Progenitor cell of endocrine pancreas (in vitro differentiated cells): ENCODE data around the gene TBX6. TPM values are rescaled to one million over a fixed set of nuclear protein-coding genes. Genes with fewer than 3 reads are reported as not detected.
"Not testable (repeated sequence)": the region's sequence is repeated elsewhere in the genome, so short reads cannot be mapped to it uniquely, and the experiment has no call there.

ENCODE experiments used
- DNase-seq: peaks from one replicate; pipeline ENCODE4 v3.0.0; 2021; ENCODE audit warnings: low spot score; ENCODE audit not compliant: unreplicated experiment
- H3K27ac Mint-ChIP-seq: 2 replicates; pipeline ENCODE4 v1.8.0; 2021; ENCODE audit warnings: mild to moderate bottlenecking, moderate library complexity, mixed read lengths
- H3K27me3 Mint-ChIP-seq: 2 replicates; pipeline ENCODE4 v1.8.0; 2021; ENCODE audit warnings: mixed read lengths
- H3K36me3 Mint-ChIP-seq: 2 replicates; pipeline ENCODE4 v1.8.0; 2022; ENCODE audit warnings: mixed read lengths; ENCODE audit not compliant: insufficient read depth
- H3K4me1 Mint-ChIP-seq: 2 replicates; pipeline ENCODE4 v1.8.0; 2021; ENCODE audit warnings: low read depth, mixed read lengths
- H3K4me3 Mint-ChIP-seq: 2 replicates; pipeline ENCODE4 v1.8.0; 2021; ENCODE audit warnings: low read depth, mild to moderate bottlenecking, moderate library complexity, mixed read lengths
- H3K9me3 Mint-ChIP-seq: 2 replicates; pipeline ENCODE4 v1.8.0; 2021; ENCODE audit warnings: low read depth, mixed read lengths
- total RNA-seq: library from RNA; stranded (reverse); gene quantifications from 2 replicates; pipeline ENCODE4 v1.2.1, GENCODE V29; 2021
- TF ChIP-seq, protein P1 (sequence below): fragments of 200-600 bp; sonication (generic); IDR thresholded peaks from one replicate; pipeline ENCODE4 v1.5.0; 2021; ENCODE audit warnings: antibody characterized with exemption, mild to moderate bottlenecking; ENCODE audit not compliant: unreplicated experiment

The TBX6 gene
- total RNA-seq, 1 donor from 2014 or later, result 3.5 TPM

DNA sequence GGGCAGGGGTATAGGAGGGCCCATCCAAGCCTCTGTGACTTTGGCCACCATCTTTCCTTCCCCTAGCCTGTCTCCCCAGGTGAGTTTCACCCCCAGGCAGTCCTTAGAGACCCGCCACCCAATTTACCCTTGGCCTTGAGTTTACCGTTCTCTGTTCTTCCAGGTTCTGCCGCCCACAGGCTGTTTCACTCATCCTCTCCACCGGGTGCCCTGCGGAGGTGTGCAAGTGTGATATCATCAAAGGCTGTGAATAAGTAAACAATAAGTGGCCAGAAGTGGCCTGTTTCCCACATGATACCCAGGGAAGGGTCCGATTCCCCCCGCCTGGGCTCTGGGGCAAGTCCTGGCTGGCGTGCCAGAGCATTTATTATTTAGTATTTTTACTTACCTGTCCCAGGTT, 45.5 kb downstream of the TBX6 start:
- H3K27me3 Mint-ChIP-seq, result peaks cover 8% of the 10 kb centered on the region
- H3K4me1 Mint-ChIP-seq, result no peaks in the 10 kb centered on the region
- no peak for DNase-seq
- H3K9me3 Mint-ChIP-seq, result no peaks in the 10 kb centered on the region
- TF ChIP-seq, protein P1, sequence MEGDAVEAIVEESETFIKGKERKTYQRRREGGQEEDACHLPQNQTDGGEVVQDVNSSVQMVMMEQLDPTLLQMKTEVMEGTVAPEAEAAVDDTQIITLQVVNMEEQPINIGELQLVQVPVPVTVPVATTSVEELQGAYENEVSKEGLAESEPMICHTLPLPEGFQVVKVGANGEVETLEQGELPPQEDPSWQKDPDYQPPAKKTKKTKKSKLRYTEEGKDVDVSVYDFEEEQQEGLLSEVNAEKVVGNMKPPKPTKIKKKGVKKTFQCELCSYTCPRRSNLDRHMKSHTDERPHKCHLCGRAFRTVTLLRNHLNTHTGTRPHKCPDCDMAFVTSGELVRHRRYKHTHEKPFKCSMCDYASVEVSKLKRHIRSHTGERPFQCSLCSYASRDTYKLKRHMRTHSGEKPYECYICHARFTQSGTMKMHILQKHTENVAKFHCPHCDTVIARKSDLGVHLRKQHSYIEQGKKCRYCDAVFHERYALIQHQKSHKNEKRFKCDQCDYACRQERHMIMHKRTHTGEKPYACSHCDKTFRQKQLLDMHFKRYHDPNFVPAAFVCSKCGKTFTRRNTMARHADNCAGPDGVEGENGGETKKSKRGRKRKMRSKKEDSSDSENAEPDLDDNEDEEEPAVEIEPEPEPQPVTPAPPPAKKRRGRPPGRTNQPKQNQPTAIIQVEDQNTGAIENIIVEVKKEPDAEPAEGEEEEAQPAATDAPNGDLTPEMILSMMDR, result no peak
- H3K4me3 Mint-ChIP-seq, result no peak overlapping the region
- H3K36me3 Mint-ChIP-seq, result no peaks in the 10 kb centered on the region
- H3K27ac Mint-ChIP-seq, result no peak overlapping the region

DNA sequence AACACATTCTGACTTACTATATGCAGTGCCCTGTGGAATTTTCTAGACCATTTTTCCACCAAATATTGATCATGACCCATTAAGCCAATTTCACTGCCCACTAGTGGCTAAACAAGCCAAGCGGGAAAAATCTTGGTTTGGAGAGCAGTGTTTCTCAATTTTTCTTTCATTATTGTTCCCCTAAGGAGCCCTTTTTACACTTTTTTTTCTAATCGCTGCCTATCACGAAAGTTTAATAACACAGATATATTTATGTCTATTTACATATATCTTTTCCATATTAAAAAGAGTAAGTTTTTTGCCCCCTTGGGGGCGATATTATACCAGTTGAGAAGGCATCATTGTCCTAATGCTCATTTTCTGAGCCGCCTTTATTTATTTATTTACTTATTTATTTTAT, 49.9 kb downstream of the TBX6 start:
- no peaks in the 10 kb centered on the region for H3K36me3 Mint-ChIP-seq
- no peak overlapping the region for H3K4me3 Mint-ChIP-seq
- TF ChIP-seq, protein P1, result peak; percentile 49
- H3K27me3 Mint-ChIP-seq, result peaks cover 18% of the 10 kb centered on the region
- no peak overlapping the region for H3K27ac Mint-ChIP-seq
- DNase-seq, result no peak
- H3K9me3 Mint-ChIP-seq, result no peaks in the 10 kb centered on the region
- H3K4me1 Mint-ChIP-seq, result peaks cover 1% of the 10 kb centered on the region

DNA sequence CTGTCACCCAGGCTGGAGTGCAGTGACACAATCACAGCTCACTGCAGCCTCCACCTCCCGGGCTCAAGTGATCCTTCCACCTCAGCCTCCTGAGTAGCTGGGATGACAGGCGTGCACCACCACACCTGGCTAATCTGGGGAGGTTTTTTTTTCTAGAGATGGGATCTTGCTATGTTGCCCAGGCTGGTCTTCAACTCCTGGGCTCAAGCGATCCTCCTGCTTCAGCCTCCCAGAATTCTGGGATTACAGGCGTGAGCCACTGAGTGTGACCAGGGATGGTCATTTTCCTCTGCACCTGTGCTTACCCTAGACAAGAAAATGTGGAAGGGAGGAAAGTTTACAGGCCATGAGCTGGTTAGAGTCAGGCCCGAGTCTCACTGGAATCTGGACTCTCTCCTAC, 51.0 kb downstream of the TBX6 start:
- not testable (repeated sequence) for H3K27ac Mint-ChIP-seq, H3K4me1 Mint-ChIP-seq, H3K9me3 Mint-ChIP-seq, H3K36me3 Mint-ChIP-seq, DNase-seq, H3K4me3 Mint-ChIP-seq
- peaks cover 27% of the 10 kb centered on the region for H3K27me3 Mint-ChIP-seq

DNA sequence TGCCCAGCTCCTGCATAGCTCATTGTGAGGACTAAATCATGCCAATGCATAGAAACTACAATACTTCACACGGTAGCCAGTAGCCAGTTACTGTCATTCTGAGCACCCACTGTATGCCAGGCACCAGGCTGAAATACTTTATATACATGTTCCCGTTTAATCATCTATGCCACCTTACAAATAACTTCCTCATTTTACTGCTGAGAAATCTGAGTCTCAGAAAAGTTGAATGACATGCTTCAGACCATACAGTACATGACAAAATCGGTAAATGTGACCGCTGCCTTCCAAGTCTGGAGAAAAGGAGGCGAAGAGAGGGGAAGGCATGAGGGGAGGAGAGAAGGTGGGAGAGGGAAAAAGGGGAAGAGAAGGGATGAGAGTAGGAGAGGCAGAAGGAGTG, 51.5 kb downstream of the TBX6 start:
- DNase-seq, result no peak
- Mint-ChIP-seq H3K4me3 (no peak overlapping the region), H3K27me3 (peaks cover 28% of the 10 kb centered on the region), H3K9me3 (no peaks in the 10 kb centered on the region), H3K36me3 (no peaks in the 10 kb centered on the region), H3K4me1 (peaks cover 1% of the 10 kb centered on the region), H3K27ac (no peak overlapping the region)
- TF ChIP-seq, protein P1, result no peak

Other genes starting within 250 kb of the TBX6 start
- gene CDIPT, start 228.7 kb downstream of the TBX6 start, total RNA-seq, result 46.3 and 51.2 TPM in 2 replicates
- 13.2 and 16.2 TPM in 2 replicates for gene SEZ6L2, start 192.4 kb downstream of the TBX6 start, total RNA-seq
- 3.1 and 3.8 TPM in 2 replicates for gene ASPHD1, start 191.4 kb downstream of the TBX6 start, total RNA-seq
- gene KCTD13, start 165.7 kb downstream of the TBX6 start, total RNA-seq, result 31.4 and 34.7 TPM in 2 replicates
- gene TMEM219, start 129.8 kb downstream of the TBX6 start, total RNA-seq, result 89.4 and 91.9 TPM in 2 replicates
- gene TAOK2, start 118.1 kb downstream of the TBX6 start, total RNA-seq, result 51.1 and 54.0 TPM in 2 replicates
- gene HIRIP3, start 96.3 kb downstream of the TBX6 start, total RNA-seq, result 11.4 and 12.0 TPM in 2 replicates
- 72.7 and 74.2 TPM in 2 replicates for gene INO80E, start 95.7 kb downstream of the TBX6 start, total RNA-seq
- gene DOC2A, start 80.9 kb downstream of the TBX6 start, total RNA-seq, result 4.4 and 5.0 TPM in 2 replicates
- not detected in 2 replicates for gene C16orf92, start 68.7 kb downstream of the TBX6 start, total RNA-seq
- 1.5 and 1.7 TPM in 2 replicates for gene TLCD3B, start 60.7 kb downstream of the TBX6 start, total RNA-seq
- 273 and 283 TPM in 2 replicates for gene ALDOA, start 26.2 kb downstream of the TBX6 start, total RNA-seq
- gene PPP4C, start 15.9 kb downstream of the TBX6 start, total RNA-seq, result 142 and 144 TPM in 2 replicates
- gene YPEL3, start 4.3 kb upstream of the TBX6 start, total RNA-seq, result 41.7 and 45.7 TPM in 2 replicates
- 13.3 and 13.8 TPM in 2 replicates for gene GDPD3, start 21.6 kb upstream of the TBX6 start, total RNA-seq
- gene MAPK3, start 31.3 kb upstream of the TBX6 start, total RNA-seq, result 59.8 and 62.8 TPM in 2 replicates
- 1.6 and 3.8 TPM in 2 replicates for gene CORO1A, start 91.7 kb upstream of the TBX6 start, total RNA-seq
- 65.0 and 71.5 TPM in 2 replicates for gene BOLA2B, start 101.7 kb upstream of the TBX6 start, total RNA-seq
- 28.7 and 37.5 TPM in 2 replicates for gene SLX1A, start 102.0 kb upstream of the TBX6 start, total RNA-seq
- gene SULT1A3, start 107.3 kb upstream of the TBX6 start, total RNA-seq, result 33.0 and 33.3 TPM in 2 replicates
- gene NPIPB13, start 156.6 kb upstream of the TBX6 start, total RNA-seq, result 27.0 and 27.1 TPM in 2 replicates